ENCODE results near the gene HOXC9.

Gene HOXC9

DNA sequence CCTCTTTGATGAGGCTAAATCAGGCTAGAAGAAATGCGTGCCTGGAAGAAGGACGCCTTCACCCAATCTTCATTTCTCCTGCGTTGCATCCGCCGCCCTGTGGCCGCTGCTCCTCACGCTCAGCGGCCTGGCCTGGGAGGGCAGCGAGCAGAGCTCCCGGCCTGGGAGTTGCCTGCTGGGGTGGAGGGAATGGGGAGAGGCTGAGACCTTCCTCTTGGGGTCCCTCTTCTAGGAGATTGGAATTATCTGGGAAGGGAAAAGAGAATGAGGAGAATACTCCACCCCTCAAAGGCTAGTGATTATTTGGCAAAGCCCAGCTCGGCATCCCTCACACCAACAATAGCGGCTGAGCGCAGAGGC is 47.6 kb upstream of the HOXC9 start:
- no peak overlapping the region for H3K4me3 ChIP-seq (ENCODE audit: low read depth, low read length)
- no peak overlapping the region for H3K27ac ChIP-seq (ENCODE audit: extremely low read depth, low read depth, low read length)
- H3K4me1 ChIP-seq (ENCODE audit: control insufficient read depth, insufficient read depth, low read length), result peaks cover 5% of the 10 kb centered on the region; the same call in 1 of the 2 replicates
- ChIA-PET POLR2A (interaction anchor here (1.2 kb wide), 1 partner anchor 14 kb away, joined by 9 read pairs; the partner anchor contains the start of gene HOXC13), CTCF (interaction anchor here (0.6 to 1.7 kb wide), 8 partner anchors 11 to 262 kb away, joined by 3 to 5 read pairs (median 3); no protein-coding TSS in a partner anchor)
- TF ChIP-seq ZNF701 (tag by site-specific recombination; IDR thresholded peaks at IDR 0.05), result no peak
- H3K36me3 ChIP-seq (ENCODE audit: control insufficient read depth in 2 of 2, insufficient read depth in 1 of 2, low read length in 2 of 2), result no peaks in the 10 kb centered on the region
- no peaks in the 10 kb centered on the region for H3K9me3 ChIP-seq (ENCODE audit: control insufficient read depth, insufficient read depth, low read depth, low read length)

DNA sequence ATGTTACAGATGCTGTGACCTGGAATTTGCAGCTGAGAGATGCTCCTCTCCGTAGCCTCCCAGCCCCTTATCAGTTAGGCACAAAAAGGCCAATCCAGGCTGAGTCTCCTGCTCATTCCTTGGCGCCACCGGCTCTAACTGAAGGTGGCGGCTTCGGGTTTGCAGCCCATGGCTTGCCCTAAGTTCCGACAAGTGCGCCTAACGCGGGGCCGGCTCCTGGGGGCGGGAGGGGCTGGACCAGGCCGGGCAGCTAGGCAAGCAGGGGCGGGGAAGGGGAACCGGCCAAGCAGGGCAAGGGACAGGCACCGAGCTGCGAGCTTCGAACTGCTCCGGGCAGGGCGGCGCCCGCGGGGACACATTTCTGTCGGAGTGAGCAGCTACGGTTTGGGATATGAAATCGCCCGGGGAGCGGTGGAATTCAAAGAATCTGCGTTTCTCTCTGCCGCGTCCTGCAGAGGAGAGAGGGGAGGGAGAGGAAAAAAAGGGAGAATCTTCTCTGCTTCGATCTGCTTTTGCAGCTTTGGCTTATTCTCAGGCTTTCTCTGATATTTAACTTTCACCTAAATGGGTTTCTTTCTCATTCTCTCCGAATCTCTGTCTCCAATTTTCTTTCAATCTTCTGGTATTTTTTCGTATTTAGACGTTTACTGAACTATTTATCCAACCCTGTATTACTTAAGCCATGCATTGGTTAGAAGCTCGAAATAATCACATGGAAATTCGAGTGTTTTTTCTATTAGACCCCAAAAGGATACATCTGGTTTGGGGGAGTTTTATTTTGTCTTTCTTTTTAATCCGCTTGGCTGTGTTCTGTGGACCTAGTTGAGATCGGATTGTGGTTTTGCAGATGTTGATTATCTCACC is 46.9 kb upstream of the HOXC9 start:
- Histone ChIP-seq H3K4me3 (ENCODE audit: low read depth, low read length) (no peak overlapping the region), H3K36me3 (ENCODE audit: control insufficient read depth in 2 of 2, insufficient read depth in 1 of 2, low read length in 2 of 2) (no peaks in the 10 kb centered on the region), H3K9me3 (ENCODE audit: control insufficient read depth, insufficient read depth, low read depth, low read length) (no peaks in the 10 kb centered on the region), H3K4me1 (ENCODE audit: control insufficient read depth, insufficient read depth, low read length) (peaks cover 5% of the 10 kb centered on the region; the same call in 1 of the 2 replicates), H3K27ac (ENCODE audit: extremely low read depth, low read depth, low read length) (no peak overlapping the region)
- ChIA-PET CTCF (interaction anchor here (0.5 to 1.7 kb wide), 11 partner anchors 12 to 1737 kb away, joined by 3 to 5 read pairs (median 3); partner anchors contain the start of gene HOXC6), POLR2A (interaction anchor here (1.2 kb wide), 2 partner anchors 13 to 15 kb away, joined by 4 to 9 read pairs; partner anchors contain the start of gene HOXC13)
- TF ChIP-seq SP2 (tag by site-specific recombination; IDR thresholded peaks at IDR 0.05) (peak; percentile 54; the same call in 1 of the 2 replicates), PRDM1 (tag by site-specific recombination; IDR thresholded peaks at IDR 0.05) (peak; percentile 93), ZNF510 (tag by site-specific recombination; IDR thresholded peaks at IDR 0.05; ENCODE audit: insufficient replicate concordance) (no peak), FEZF1 (tag by site-specific recombination; IDR thresholded peaks at IDR 0.05) (no peak), ZNF677 (tag by site-specific recombination; IDR thresholded peaks at IDR 0.05) (no peak), ZNF560 (tag by site-specific recombination; IDR thresholded peaks at IDR 0.05; ENCODE audit: borderline replicate concordance) (no peak), SP3 (tag by site-specific recombination; IDR thresholded peaks at IDR 0.05) (no peak), ZNF768 (tag by site-specific recombination; IDR thresholded peaks at IDR 0.05) (no peak), ZEB2 (tag by site-specific recombination; IDR thresholded peaks at IDR 0.05) (no peak), OSR2 (tag by site-specific recombination; IDR thresholded peaks at IDR 0.05) (no peak), ZNF274 (IDR thresholded peaks at IDR 0.05; ENCODE audit: low read length) (no peak), ZNF274 (tag by site-specific recombination; IDR thresholded peaks at IDR 0.05; ENCODE audit: borderline replicate concordance) (no peak), KLF8 (tag by site-specific recombination; IDR thresholded peaks at IDR 0.05) (no peak), ZBTB48 (tag by site-specific recombination; IDR thresholded peaks at IDR 0.05) (peak; percentile 71), ZNF600 (tag by site-specific recombination; IDR thresholded peaks at IDR 0.05) (peak; percentile 62), ZNF624 (tag by site-specific recombination; IDR thresholded peaks at IDR 0.05) (no peak), ZNF354C (tag by site-specific recombination; IDR thresholded peaks at IDR 0.05; ENCODE audit: borderline replicate concordance, low read depth) (no peak), ZNF335 (tag by site-specific recombination; conservative IDR thresholded peaks at IDR 0.05) (peak; percentile 40), ZNF792 (tag by site-specific recombination; IDR thresholded peaks at IDR 0.05) (no peak), ZNF558 (tag by site-specific recombination; IDR thresholded peaks at IDR 0.05) (no peak)
- TF ChIP-seq, protein P1, sequence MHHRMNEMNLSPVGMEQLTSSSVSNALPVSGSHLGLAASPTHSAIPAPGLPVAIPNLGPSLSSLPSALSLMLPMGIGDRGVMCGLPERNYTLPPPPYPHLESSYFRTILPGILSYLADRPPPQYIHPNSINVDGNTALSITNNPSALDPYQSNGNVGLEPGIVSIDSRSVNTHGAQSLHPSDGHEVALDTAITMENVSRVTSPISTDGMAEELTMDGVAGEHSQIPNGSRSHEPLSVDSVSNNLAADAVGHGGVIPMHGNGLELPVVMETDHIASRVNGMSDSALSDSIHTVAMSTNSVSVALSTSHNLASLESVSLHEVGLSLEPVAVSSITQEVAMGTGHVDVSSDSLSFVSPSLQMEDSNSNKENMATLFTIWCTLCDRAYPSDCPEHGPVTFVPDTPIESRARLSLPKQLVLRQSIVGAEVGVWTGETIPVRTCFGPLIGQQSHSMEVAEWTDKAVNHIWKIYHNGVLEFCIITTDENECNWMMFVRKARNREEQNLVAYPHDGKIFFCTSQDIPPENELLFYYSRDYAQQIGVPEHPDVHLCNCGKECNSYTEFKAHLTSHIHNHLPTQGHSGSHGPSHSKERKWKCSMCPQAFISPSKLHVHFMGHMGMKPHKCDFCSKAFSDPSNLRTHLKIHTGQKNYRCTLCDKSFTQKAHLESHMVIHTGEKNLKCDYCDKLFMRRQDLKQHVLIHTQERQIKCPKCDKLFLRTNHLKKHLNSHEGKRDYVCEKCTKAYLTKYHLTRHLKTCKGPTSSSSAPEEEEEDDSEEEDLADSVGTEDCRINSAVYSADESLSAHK (tag by site-specific recombination; IDR thresholded peaks at IDR 0.05), result no peak
- TF ChIP-seq, protein P2, sequence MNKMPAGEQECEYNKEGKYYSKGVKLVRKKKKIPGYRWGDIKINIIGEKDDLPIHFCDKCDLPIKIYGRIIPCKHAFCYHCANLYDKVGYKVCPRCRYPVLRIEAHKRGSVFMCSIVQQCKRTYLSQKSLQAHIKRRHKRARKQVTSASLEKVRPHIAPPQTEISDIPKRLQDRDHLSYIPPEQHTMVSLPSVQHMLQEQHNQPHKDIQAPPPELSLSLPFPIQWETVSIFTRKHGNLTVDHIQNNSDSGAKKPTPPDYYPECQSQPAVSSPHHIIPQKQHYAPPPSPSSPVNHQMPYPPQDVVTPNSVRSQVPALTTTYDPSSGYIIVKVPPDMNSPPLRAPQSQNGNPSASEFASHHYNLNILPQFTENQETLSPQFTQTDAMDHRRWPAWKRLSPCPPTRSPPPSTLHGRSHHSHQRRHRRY (tag by site-specific recombination; IDR thresholded peaks at IDR 0.05), result no peak
- TF ChIP-seq, protein P3, sequence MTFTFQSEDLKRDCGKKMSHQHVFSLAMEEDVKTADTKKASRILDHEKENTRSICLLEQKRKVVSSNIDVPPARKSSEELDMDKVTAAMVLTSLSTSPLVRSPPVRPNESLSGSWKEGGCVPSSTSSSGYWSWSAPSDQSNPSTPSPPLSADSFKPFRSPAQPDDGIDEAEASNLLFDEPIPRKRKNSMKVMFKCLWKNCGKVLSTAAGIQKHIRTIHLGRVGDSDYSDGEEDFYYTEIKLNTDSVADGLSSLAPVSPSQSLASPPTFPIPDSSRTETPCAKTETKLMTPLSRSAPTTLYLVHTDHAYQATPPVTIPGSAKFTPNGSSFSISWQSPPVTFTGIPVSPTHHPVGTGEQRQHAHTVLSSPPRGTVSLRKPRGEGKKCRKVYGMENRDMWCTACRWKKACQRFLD (tag by site-specific recombination; IDR thresholded peaks at IDR 0.05), result no peak
- TF ChIP-seq, protein P4, sequence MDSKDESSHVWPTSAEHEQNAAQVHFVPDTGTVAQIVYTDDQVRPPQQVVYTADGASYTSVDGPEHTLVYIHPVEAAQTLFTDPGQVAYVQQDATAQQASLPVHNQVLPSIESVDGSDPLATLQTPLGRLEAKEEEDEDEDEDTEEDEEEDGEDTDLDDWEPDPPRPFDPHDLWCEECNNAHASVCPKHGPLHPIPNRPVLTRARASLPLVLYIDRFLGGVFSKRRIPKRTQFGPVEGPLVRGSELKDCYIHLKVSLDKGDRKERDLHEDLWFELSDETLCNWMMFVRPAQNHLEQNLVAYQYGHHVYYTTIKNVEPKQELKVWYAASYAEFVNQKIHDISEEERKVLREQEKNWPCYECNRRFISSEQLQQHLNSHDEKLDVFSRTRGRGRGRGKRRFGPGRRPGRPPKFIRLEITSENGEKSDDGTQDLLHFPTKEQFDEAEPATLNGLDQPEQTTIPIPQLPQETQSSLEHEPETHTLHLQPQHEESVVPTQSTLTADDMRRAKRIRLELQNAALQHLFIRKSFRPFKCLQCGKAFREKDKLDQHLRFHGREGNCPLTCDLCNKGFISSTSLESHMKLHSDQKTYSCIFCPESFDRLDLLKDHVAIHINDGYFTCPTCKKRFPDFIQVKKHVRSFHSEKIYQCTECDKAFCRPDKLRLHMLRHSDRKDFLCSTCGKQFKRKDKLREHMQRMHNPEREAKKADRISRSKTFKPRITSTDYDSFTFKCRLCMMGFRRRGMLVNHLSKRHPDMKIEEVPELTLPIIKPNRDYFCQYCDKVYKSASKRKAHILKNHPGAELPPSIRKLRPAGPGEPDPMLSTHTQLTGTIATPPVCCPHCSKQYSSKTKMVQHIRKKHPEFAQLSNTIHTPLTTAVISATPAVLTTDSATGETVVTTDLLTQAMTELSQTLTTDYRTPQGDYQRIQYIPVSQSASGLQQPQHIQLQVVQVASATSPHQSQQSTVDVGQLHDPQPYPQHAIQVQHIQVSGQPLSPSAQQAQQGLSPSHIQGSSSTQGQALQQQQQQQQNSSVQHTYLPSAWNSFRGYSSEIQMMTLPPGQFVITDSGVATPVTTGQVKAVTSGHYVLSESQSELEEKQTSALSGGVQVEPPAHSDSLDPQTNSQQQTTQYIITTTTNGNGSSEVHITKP (tag by site-specific recombination; IDR thresholded peaks at IDR 0.05), result no peak

Data from HEK293 (cell line).